Liver (tissue), 9 donors: ENCODE data around the gene LPXN. TPM values are rescaled to one million over a fixed set of nuclear protein-coding genes. Genes with fewer than 3 reads are reported as not detected.

Experiments
- DNase-seq: peaks from one replicate; pipeline ENCODE4 v3.0.0-alpha.2; 2017; ENCODE audit warnings: low spot score
- H3K27ac ChIP-seq, 2 donors: one replicate each; pipeline ENCODE4 v1.7.0; 2013; ENCODE audit warnings: inconsistent platforms in 2 of 2, low read length in 2 of 2, control low read depth in 1 of 2, low read depth in 1 of 2, mild to moderate bottlenecking in 1 of 2
- H3K27me3 ChIP-seq, 4 donors: one replicate each; pipeline versions ENCODE4 v1.6.1 to v1.7.0; 2013; ENCODE audit warnings: low read length in 3 of 4, inconsistent platforms in 1 of 4, mild to moderate bottlenecking in 1 of 4, moderate library complexity in 1 of 4; ENCODE audit not compliant: control insufficient read depth in 4 of 4, insufficient read depth in 4 of 4
- H3K36me3 ChIP-seq, 4 donors: one replicate each; pipeline versions ENCODE4 v1.6.1 to v1.7.0; 2013; ENCODE audit warnings: low read length in 3 of 4, mild to moderate bottlenecking in 3 of 4, low read depth in 1 of 4, moderate library complexity in 1 of 4; ENCODE audit not compliant: control insufficient read depth in 4 of 4, insufficient read depth in 3 of 4
- H3K4me1 ChIP-seq, 4 donors: one replicate each; pipeline versions ENCODE4 v1.6.1 to v1.7.0; 2013; ENCODE audit warnings: low read length in 3 of 4, mild to moderate bottlenecking in 3 of 4, moderate library complexity in 1 of 4; ENCODE audit not compliant: control insufficient read depth in 4 of 4, insufficient read depth in 4 of 4
- H3K4me3 ChIP-seq, 3 donors: one replicate each; pipeline versions ENCODE4 v1.6.1 to v1.7.0; 2013; ENCODE audit warnings: low read length in 3 of 3, control low read depth in 1 of 3, low read depth in 1 of 3, mild to moderate bottlenecking in 1 of 3
- H3K9ac ChIP-seq, 2 donors: one replicate each; pipeline ENCODE4 v1.7.0; 2013; ENCODE audit warnings: low read length in 2 of 2, mild to moderate bottlenecking in 2 of 2, moderate library complexity in 2 of 2, control low read depth in 1 of 2, low read depth in 1 of 2
- H3K9me3 ChIP-seq, 4 donors: one replicate each; pipeline versions ENCODE4 v1.6.1 to v1.7.0; 2013; ENCODE audit warnings: low read length in 3 of 4; ENCODE audit not compliant: control insufficient read depth in 4 of 4
- EGR1 ChIP-seq, 2 donors: IDR thresholded peaks; 2 replicates each; pipeline ENCODE4 v1.6.1; 2016 to 2018; ENCODE audit warnings: antibody characterized with exemption in 2 of 2, low read depth in 2 of 2
- FOXA1 ChIP-seq: IDR thresholded peaks from 2 replicates; pipeline ENCODE4 v1.6.1; 2016; ENCODE audit warnings: antibody characterized with exemption
- GABPA ChIP-seq, 2 donors: IDR thresholded peaks in 1 of 2; conservative IDR thresholded peaks in 1 of 2; 2 replicates each; pipeline ENCODE4 v1.6.1; 2016; ENCODE audit warnings: antibody characterized with exemption in 2 of 2, mild to moderate bottlenecking in 1 of 2, moderate library complexity in 1 of 2
- HNF4A ChIP-seq, 2 donors: conservative IDR thresholded peaks; 2 replicates each; pipeline ENCODE4 v1.6.1; 2016; ENCODE audit warnings: antibody characterized with exemption in 2 of 2, mild to moderate bottlenecking in 2 of 2
- HNF4G ChIP-seq: IDR thresholded peaks from 2 replicates; pipeline ENCODE4 v1.6.1; 2016; ENCODE audit warnings: antibody characterized with exemption
- JUND ChIP-seq, 2 donors: IDR thresholded peaks; 2 replicates each; pipeline ENCODE4 v1.6.1; 2016; ENCODE audit warnings: antibody characterized with exemption in 2 of 2
- MAX ChIP-seq: IDR thresholded peaks from 2 replicates; pipeline ENCODE4 v1.6.1; 2016; ENCODE audit warnings: antibody characterized with exemption
- NR2F2 ChIP-seq: IDR thresholded peaks from 2 replicates; pipeline ENCODE4 v1.6.1; 2016; ENCODE audit warnings: antibody characterized with exemption
- RAD21 ChIP-seq, 2 donors: IDR thresholded peaks; 2 replicates each; pipeline ENCODE4 v1.6.1; 2016; ENCODE audit warnings: antibody characterized with exemption in 2 of 2, mild to moderate bottlenecking in 2 of 2
- REST ChIP-seq: IDR thresholded peaks from 2 replicates; pipeline ENCODE4 v1.6.1; 2016; ENCODE audit warnings: antibody characterized with exemption, mild to moderate bottlenecking
- RXRA ChIP-seq, 2 donors: IDR thresholded peaks; 2 replicates each; pipeline ENCODE4 v1.6.1; 2017 to 2018; ENCODE audit warnings: antibody characterized with exemption in 2 of 2, mild to moderate bottlenecking in 1 of 2
- SP1 ChIP-seq: IDR thresholded peaks from 2 replicates; pipeline ENCODE4 v1.6.1; 2018; ENCODE audit warnings: antibody characterized with exemption, mild to moderate bottlenecking
- TAF1 ChIP-seq: conservative IDR thresholded peaks from 2 replicates; pipeline ENCODE4 v1.6.1; 2016; ENCODE audit warnings: antibody characterized with exemption, mild to moderate bottlenecking
- YY1 ChIP-seq: IDR thresholded peaks from 2 replicates; pipeline ENCODE4 v1.6.1; 2016; ENCODE audit warnings: antibody characterized with exemption, mild to moderate bottlenecking
- ZBTB33 ChIP-seq: IDR thresholded peaks from 2 replicates; pipeline ENCODE4 v1.6.1; 2016; ENCODE audit warnings: antibody characterized with exemption
- WGBS: extraction: QIAGEN DNeasy Blood & Tissue Kit; methylation state at CpG from one replicate; pipeline ENCODE4 v1.1.7; 2013; 5-methylcytosine and 5-hydroxymethylcytosine counted together
- polyA plus RNA-seq, 2 donors: library from polyadenylated mRNA; stranded (reverse) in 1 of 2; unstranded in 1 of 2; fragments of 200-250 nt in 1 of 2; fragments of >200 nt in 1 of 2; fragmentation: Nextera tagmentation in 1 of 2; extraction: Ambion mirVana in 1 of 2; gene quantifications; one replicate each; pipeline versions ENCODE4 v1.2.1 to v1.2.3, GENCODE V29; 2013 to 2015
- total RNA-seq, 2 donors: library from RNA; depleted of rRNA; stranded (reverse); fragments of >200 nt; gene quantifications; one replicate each; pipeline ENCODE4 v1.2.3, GENCODE V29; 2014
- TF ChIP-seq, protein P1 (sequence below): fragments of 150-350 bp; IDR thresholded peaks from 2 replicates; pipeline ENCODE4 v1.5.1; 2017; ENCODE audit warnings: improper control_type of control experiment, low read depth, low read length; ENCODE audit not compliant: missing input control
- donor health status: healthy.
- donor health status: healthy.
- donor health status: healthy.
- donor health status: healthy.
- donor health status: healthy.

The LPXN gene
- total and polyA plus RNA-seq, 4 donors, result 3.7 to 6.2 (median 4.7) TPM

GRCh38 chr11:58560842-58561241 lies 14.8 kb downstream of the LPXN start (continued):
- TF ChIP-seq REST, result no peak
- no peak for TF ChIP-seq YY1
- no peak for TF ChIP-seq MAX
- no peak for TF ChIP-seq NR2F2
- TF ChIP-seq HNF4G, result no peak

GRCh38 chr11:58549644-58550043 lies 26.0 kb downstream of the LPXN start:
- DNase-seq, result no peak
- Histone ChIP-seq H3K4me3 (no peak overlapping the region), H3K9me3 (no peaks in the 10 kb centered on the region), H3K27me3 (no peaks in the 10 kb centered on the region), H3K36me3 (peaks cover 18 to 67% (median 61%) of the 10 kb centered on the region in 4 donors), H3K27ac (no peak overlapping the region), H3K4me1 (no peaks in the 10 kb centered on the region), H3K9ac (no peak overlapping the region)
- 97% methylated on average over 7 of the region's 7 CpGs for WGBS
- TF ChIP-seq FOXA1 (no peak), HNF4A (conservative IDR thresholded peaks at IDR 0.05) (no peak), EGR1 (IDR thresholded peaks at IDR 0.05; ENCODE audit: low read depth in 2 of 2) (no peak), SP1 (no peak), GABPA (IDR thresholded peaks at IDR 0.05 in 1 of 2, conservative IDR thresholded peaks at IDR 0.05 in 1 of 2) (no peak), YY1 (no peak), RAD21 (IDR thresholded peaks at IDR 0.05) (no peak), RXRA (IDR thresholded peaks at IDR 0.05) (no peak), JUND (IDR thresholded peaks at IDR 0.05) (no peak), TAF1 (no peak), NR2F2 (no peak), ZBTB33 (no peak), MAX (no peak), REST (no peak)
- TF ChIP-seq, protein P1, sequence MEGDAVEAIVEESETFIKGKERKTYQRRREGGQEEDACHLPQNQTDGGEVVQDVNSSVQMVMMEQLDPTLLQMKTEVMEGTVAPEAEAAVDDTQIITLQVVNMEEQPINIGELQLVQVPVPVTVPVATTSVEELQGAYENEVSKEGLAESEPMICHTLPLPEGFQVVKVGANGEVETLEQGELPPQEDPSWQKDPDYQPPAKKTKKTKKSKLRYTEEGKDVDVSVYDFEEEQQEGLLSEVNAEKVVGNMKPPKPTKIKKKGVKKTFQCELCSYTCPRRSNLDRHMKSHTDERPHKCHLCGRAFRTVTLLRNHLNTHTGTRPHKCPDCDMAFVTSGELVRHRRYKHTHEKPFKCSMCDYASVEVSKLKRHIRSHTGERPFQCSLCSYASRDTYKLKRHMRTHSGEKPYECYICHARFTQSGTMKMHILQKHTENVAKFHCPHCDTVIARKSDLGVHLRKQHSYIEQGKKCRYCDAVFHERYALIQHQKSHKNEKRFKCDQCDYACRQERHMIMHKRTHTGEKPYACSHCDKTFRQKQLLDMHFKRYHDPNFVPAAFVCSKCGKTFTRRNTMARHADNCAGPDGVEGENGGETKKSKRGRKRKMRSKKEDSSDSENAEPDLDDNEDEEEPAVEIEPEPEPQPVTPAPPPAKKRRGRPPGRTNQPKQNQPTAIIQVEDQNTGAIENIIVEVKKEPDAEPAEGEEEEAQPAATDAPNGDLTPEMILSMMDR, result no peak
